Measurements from ENCODE around the gene RUFY3.

GRCh38 chr4:70734971-70735370 lies 13.2 kb downstream of the RUFY3 start:
- TF ChIP-seq CTBP1 (IDR thresholded peaks at IDR 0.05; ENCODE audit: borderline replicate concordance) (no peak), FOXM1 (IDR thresholded peaks at IDR 0.05; ENCODE audit: borderline replicate concordance) (no peak), SP1 (IDR thresholded peaks at IDR 0.05) (no peak), BHLHE40 (IDR thresholded peaks at IDR 0.05; ENCODE audit: borderline replicate concordance) (no peak), FOXK2 (IDR thresholded peaks at IDR 0.05) (no peak), NFRKB (IDR thresholded peaks at IDR 0.05) (no peak), TARDBP (IDR thresholded peaks at IDR 0.05) (no peak), HDGF (IDR thresholded peaks at IDR 0.05; ENCODE audit: borderline replicate concordance) (no peak)

Measured in HEK293T (cell line).